ENCODE data around the gene MAP3K10. TPM values are rescaled to one million over a fixed set of nuclear protein-coding genes. Genes with fewer than 3 reads are reported as not detected.
A peak's percentile ranks its signal among the peaks of the same experiment; 100 is the strongest.
"Not testable (repeated sequence)": the region's sequence is repeated elsewhere in the genome, so short reads cannot be mapped to it uniquely, and the experiment has no call there.

Gene MAP3K10
- total RNA-seq, 4 donors from 2014 or later, result 10.8 to 19.5 (median 11.9) TPM

DNA sequence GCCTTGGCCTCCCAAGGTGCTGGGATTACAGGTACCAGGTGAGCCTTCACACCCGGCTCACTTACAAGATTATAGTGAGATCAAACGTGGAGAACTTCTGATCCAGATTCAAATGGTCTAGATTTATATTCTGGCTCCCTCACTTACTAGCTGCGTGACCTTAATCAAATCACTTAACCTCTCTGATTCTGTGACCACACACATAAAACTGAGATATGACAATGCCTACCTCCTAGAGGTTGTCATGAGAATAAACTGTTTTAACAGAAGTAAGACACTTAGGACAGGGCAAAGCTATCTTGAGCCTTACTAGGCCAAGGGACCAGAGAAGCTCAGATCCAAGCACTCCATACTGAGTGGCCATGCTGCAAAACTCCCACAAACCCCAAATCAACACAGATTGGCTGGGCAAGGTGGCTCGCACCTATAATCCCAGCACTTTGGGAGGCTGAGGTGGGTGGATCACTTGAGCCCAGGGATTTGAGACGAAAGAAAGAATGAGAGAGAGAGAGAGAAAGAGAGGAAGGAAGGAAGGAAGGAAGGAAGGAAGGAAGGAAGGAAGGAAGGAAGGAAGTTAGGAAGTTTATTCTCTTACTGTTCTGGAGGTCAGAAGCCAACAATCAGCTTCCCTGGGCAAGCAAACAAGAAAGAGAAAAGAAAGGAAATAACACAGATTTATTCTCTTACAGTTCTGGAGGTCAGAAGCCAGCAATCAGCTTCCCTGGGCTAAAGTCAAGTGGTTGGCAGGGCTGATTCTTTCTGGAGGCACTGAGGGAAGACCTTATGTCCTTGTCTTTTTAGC, 46.1 kb upstream of the MAP3K10 start:
- intact Hi-C loops (cut with DNase I; ENCODE audit: low total_unique reads), result loop anchor here (5.0 kb wide), 1 partner anchor 67 kb away; no protein-coding TSS in a partner anchor
- Histone ChIP-seq H3K4me1 (peaks cover 0 to 8% (median 0%) of the 10 kb centered on the region in 4 donors), H3K9me3 (no peaks in the 10 kb centered on the region), H3K4me3 (no peak overlapping the region), H3K36me3 (no peaks in the 10 kb centered on the region), H3K27me3 (peaks cover 14% of the 10 kb centered on the region), H3K27ac (peak overlapping the region in 1 of 4 donors; percentile 62)
- in situ Hi-C loops (cut with MboI; ENCODE audit: low pct_ligation_motif_present in 1 of 4, low pct_unique_long_range_greater_than_20kb in 1 of 4, low sequenced_read_pairs in 3 of 4), result loop anchor here in 1 of 4 donors (10.0 kb wide), 1 partner anchor 80 kb away; the partner anchor contains the start of gene CCNP
- 70 to 75% methylated on average over 2 to 5 of the region's 5 CpGs for WGBS, 2 donors (ENCODE audit: low coverage in 1 of 2)
- no peak for DNase-seq
- TF ChIP-seq, protein P1, sequence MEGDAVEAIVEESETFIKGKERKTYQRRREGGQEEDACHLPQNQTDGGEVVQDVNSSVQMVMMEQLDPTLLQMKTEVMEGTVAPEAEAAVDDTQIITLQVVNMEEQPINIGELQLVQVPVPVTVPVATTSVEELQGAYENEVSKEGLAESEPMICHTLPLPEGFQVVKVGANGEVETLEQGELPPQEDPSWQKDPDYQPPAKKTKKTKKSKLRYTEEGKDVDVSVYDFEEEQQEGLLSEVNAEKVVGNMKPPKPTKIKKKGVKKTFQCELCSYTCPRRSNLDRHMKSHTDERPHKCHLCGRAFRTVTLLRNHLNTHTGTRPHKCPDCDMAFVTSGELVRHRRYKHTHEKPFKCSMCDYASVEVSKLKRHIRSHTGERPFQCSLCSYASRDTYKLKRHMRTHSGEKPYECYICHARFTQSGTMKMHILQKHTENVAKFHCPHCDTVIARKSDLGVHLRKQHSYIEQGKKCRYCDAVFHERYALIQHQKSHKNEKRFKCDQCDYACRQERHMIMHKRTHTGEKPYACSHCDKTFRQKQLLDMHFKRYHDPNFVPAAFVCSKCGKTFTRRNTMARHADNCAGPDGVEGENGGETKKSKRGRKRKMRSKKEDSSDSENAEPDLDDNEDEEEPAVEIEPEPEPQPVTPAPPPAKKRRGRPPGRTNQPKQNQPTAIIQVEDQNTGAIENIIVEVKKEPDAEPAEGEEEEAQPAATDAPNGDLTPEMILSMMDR (IDR thresholded peaks at IDR 0.05), result no peak
- no peak for TF ChIP-seq EP300 (IDR thresholded peaks at IDR 0.05; ENCODE audit: low read depth)

DNA sequence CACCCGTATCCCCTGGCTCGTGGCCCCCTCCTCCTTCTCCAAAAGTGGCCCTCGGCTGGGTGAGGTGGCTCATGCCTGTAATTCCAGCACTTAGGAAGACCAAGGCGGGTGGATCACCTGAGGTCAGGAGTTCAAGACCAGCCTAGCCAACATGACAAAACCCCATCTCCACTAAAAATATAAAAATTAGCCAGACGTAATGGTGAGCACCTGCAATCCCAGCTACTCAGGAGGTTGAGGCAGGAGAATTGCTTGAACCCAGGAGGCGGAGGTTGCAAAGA, 45.5 kb upstream of the MAP3K10 start:
- H3K9me3 ChIP-seq; H3K36me3 ChIP-seq; DNase-seq; H3K4me3 ChIP-seq; H3K4me1 ChIP-seq; intact Hi-C loops (cut with DNase I; ENCODE audit: low total_unique reads): not testable (repeated sequence)
- in situ Hi-C loops (cut with MboI; ENCODE audit: low pct_ligation_motif_present in 1 of 4, low pct_unique_long_range_greater_than_20kb in 1 of 4, low sequenced_read_pairs in 3 of 4), result loop anchor here in 1 of 4 donors (10.0 kb wide), 1 partner anchor 79 kb away; the partner anchor contains the start of gene CCNP
- WGBS, 2 donors (ENCODE audit: low coverage in 1 of 2), result 73 to 81% methylated on average over 3 to 6 of the region's 6 CpGs
- Histone ChIP-seq H3K27me3 (peaks cover 14% of the 10 kb centered on the region), H3K27ac (peak overlapping the region in 1 of 4 donors; percentile 62)

GRCh38 chr19:40147338-40147692, 43.9 kb upstream of the MAP3K10 start:
- in situ Hi-C loops (cut with MboI; ENCODE audit: low pct_ligation_motif_present in 1 of 4, low pct_unique_long_range_greater_than_20kb in 1 of 4, low sequenced_read_pairs in 3 of 4) (loop anchor here in 1 of 4 donors (10.0 kb wide), 1 partner anchor 77 kb away; the partner anchor contains the start of gene CCNP), intact Hi-C loops (cut with DNase I; ENCODE audit: low total_unique reads) (no loop called here)
- peaks cover 0 to 8% (median 0%) of the 10 kb centered on the region in 4 donors for H3K4me1 ChIP-seq
- TF ChIP-seq EP300 (IDR thresholded peaks at IDR 0.05; ENCODE audit: low read depth), result no peak
- TF ChIP-seq, protein P1 (IDR thresholded peaks at IDR 0.05), result no peak
- no peak for TF ChIP-seq POLR2AphosphoS5 (IDR thresholded peaks at IDR 0.05)
- no peak for TF ChIP-seq POLR2A (IDR thresholded peaks at IDR 0.05)
- H3K27ac ChIP-seq, result no peak overlapping the region
- no peak overlapping the region for H3K4me3 ChIP-seq
- 72% methylated on average over 2 of the region's 2 CpGs; no CpG with 5 or more reads in 1 of the 2 donors for WGBS, 2 donors (ENCODE audit: low coverage in 1 of 2)
- no peak for DNase-seq
- no peaks in the 10 kb centered on the region for H3K9me3 ChIP-seq
- H3K27me3 ChIP-seq, result peaks cover 8% of the 10 kb centered on the region
- no peaks in the 10 kb centered on the region for H3K36me3 ChIP-seq

GRCh38 chr19:40147693-40148347, 43.4 kb upstream of the MAP3K10 start:
- WGBS, 2 donors (ENCODE audit: low coverage in 1 of 2), result 70% methylated on average over 21 of the region's 21 CpGs; no CpG with 5 or more reads in 1 of the 2 donors
- TF ChIP-seq, protein P1 (IDR thresholded peaks at IDR 0.05), result no peak
- TF ChIP-seq POLR2AphosphoS5 (IDR thresholded peaks at IDR 0.05) (no peak), POLR2A (IDR thresholded peaks at IDR 0.05) (no peak), EP300 (IDR thresholded peaks at IDR 0.05; ENCODE audit: low read depth) (no peak)
- Histone ChIP-seq H3K27me3 (peaks cover 8% of the 10 kb centered on the region), H3K36me3 (no peaks in the 10 kb centered on the region), H3K4me1 (peaks cover 0 to 8% (median 0%) of the 10 kb centered on the region in 4 donors), H3K4me3 (no peak overlapping the region), H3K9me3 (no peaks in the 10 kb centered on the region), H3K27ac (no peak overlapping the region)
- peak; percentile 11 for DNase-seq
- intact Hi-C loops (cut with DNase I; ENCODE audit: low total_unique reads) (no loop called here), in situ Hi-C loops (cut with MboI; ENCODE audit: low pct_ligation_motif_present in 1 of 4, low pct_unique_long_range_greater_than_20kb in 1 of 4, low sequenced_read_pairs in 3 of 4) (loop anchor here in 1 of 4 donors (10.0 kb wide), 1 partner anchor 77 kb away; the partner anchor contains the start of gene CCNP)
